NOMO-1 treated with DMSO at 0.1 percent for 48 hours (cell line): ENCODE results near the gene NPTX2.
A peak's percentile ranks its signal among the peaks of the same experiment; 100 is the strongest.
"Not testable (repeated sequence)": the region's sequence is repeated elsewhere in the genome, so short reads cannot be mapped to it uniquely, and the experiment has no call there.

ENCODE experiments used
- DNase-seq: peaks from one replicate; lab custom pipeline; 2025; ENCODE audit not compliant: unreplicated experiment; lab: John Stamatoyannopoulos, UW

Gene NPTX2

DNA sequence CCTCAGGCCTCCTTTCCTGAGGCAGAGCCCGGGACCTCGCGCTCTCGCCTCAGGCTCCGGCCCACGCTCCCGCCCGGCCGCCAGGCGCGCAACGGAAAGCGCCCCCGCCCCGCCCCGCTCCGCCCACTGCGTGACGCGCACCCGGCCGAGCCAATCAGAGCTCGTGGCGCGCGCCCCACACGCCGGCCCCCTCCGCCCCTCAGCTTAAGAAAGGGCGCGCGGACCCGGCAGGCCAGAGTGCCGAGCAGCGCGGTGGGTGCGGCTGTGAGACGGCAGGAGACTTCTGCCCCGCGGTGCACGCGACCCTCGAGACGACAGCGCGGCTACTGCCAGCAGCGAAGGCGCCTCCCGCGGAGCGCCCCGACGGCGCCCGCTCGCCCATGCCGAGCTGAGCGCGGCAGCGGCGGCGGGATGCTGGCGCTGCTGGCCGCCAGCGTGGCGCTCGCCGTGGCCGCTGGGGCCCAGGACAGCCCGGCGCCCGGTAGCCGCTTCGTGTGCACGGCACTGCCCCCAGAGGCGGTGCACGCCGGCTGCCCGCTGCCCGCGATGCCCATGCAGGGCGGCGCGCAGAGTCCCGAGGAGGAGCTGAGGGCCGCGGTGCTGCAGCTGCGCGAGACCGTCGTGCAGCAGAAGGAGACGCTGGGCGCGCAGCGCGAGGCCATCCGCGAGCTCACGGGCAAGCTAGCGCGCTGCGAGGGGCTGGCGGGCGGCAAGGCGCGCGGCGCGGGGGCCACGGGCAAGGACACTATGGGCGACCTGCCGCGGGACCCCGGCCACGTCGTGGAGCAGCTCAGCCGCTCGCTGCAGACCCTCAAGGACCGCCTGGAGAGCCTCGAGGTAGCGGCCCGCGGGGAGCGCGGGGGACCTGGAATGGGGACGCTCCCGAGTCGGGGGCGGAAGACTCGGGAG is at the start of gene NPTX2:
Gene NPTX2 (plus strand): TSS at position 235 of the 909 bp plus-strand sequence. CDS start 177 bp downstream, at position 412.
- no peak for DNase-seq

DNA sequence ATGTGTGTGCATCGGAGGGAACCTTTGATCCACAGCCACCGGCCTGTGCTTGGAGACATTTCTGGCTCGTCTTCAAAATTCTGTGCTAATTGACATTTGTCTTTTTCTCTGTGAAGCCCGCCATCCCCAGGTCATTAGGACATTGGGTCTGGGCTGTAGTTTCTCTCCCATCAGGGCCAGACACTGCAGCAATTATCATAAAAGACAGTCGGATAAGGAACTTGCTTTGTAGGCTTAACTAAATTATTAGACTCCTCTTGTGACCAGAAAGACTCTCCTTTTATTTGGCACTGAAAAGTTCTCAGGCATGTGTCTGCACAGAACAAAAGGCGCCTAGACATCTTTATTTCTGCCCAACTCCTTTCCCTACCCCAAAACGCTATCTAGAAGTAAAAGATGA is 49.1 kb upstream of the NPTX2 start:
- no peak for DNase-seq

GRCh38 chr7:98568891-98569290 is 48.2 kb upstream of the NPTX2 start:
- no peak for DNase-seq

DNA sequence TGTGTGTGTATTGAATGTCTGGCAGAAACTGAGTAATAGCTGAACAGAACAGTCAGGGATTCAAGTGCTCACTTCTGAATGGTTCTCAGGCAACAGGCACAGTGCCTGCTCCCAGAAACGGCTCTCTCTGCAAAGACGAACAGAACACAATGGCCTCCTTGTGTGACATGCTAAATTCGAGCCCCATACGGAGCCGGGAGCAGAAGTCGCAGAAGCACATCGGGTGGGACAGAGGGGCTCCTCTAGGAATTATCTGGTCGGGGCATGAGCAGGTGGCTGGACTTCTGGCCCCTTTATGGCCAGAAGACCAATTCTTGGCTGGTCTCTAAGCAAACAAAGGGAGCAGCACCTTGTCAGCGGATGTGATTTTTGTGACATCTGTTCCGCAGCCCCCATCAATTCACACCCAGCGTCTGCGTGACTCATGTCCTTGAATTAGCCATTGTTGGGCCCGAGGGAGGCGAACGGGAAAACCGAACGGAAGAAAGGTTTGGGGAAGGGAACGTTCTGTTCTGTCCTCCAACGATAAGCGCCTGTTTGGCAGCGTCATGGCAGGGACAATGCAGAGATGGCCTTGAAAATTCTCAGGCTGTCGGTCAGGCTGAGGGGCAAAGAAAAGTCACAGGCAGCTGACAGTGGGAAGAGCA is 47.3 kb upstream of the NPTX2 start:
- no peak for DNase-seq

DNA sequence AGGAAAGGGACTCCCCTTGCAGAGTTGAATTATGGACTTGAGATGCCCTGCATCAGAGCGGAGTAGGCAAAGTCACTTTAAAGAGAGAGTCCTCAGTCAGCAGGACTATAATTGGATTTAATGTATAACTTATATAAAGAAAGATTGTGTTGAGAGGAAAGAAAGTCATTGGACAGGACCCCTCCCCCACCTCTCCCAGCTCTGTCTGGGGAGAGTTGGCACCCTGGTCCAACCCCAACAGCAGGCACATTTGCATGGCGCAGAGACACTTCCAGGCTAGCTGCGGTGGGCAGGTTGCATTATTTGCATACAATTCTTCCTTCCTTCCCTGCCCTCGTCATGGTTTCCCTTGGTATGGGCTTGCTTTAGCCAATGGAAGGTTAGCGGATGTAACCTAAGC is 46.1 kb upstream of the NPTX2 start:
- no peak for DNase-seq

GRCh38 chr7:98571986-98572385 is 45.1 kb upstream of the NPTX2 start:
- no peak for DNase-seq

GRCh38 chr7:98572716-98573115 is 44.4 kb upstream of the NPTX2 start:
- not testable (repeated sequence) for DNase-seq

GRCh38 chr7:98573816-98574215 is 43.3 kb upstream of the NPTX2 start:
- no peak for DNase-seq

GRCh38 chr7:98575878-98576277 is 41.2 kb upstream of the NPTX2 start:
- no peak for DNase-seq

DNA sequence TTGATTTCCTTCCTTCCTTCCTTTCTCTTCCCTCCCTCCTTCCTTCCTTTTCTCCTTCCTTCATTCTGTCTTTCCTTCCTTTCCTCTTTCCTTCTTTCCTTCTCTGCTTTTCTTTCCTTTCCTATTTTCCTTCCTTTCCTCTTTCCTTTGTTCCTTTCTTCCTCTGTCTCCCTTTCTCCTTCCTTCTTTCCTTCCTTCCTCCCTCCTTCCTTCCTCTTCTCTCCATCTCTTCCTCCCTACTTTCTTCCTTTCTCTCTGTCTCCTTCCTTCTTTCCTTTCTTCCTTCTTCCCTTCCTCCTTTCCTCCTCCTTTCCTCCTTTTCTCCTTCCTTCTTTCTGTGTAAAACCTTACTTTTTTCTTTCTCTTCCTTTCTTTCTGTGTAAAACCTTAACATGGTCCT is 32.3 kb upstream of the NPTX2 start:
- no peak for DNase-seq

DNA sequence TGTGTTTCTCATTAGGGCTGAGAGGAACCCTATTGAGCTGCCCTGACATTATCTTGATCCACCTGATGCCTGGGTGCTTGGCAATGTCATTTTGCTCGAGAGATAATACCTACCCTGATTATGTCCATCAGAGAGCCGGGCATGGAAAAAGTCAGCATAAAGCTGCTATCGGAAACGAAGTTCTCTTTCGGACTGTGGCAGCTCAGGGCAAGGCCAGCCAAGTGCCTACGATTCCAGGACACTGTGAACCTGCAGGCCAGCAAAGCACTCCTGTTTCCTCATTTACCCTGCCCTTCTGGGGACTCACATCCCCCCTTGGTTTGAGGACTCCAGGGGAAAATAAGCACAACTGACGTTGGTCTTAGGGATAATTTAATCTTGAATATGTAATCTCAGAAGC is 25.2 kb upstream of the NPTX2 start:
- no peak for DNase-seq

GRCh38 chr7:98594348-98594747 is 22.7 kb upstream of the NPTX2 start:
- no peak for DNase-seq

- no peak for DNase-seq
Measured at GRCh38 chr7:98594787-98595186, 22.3 kb upstream of the NPTX2 start.

DNA sequence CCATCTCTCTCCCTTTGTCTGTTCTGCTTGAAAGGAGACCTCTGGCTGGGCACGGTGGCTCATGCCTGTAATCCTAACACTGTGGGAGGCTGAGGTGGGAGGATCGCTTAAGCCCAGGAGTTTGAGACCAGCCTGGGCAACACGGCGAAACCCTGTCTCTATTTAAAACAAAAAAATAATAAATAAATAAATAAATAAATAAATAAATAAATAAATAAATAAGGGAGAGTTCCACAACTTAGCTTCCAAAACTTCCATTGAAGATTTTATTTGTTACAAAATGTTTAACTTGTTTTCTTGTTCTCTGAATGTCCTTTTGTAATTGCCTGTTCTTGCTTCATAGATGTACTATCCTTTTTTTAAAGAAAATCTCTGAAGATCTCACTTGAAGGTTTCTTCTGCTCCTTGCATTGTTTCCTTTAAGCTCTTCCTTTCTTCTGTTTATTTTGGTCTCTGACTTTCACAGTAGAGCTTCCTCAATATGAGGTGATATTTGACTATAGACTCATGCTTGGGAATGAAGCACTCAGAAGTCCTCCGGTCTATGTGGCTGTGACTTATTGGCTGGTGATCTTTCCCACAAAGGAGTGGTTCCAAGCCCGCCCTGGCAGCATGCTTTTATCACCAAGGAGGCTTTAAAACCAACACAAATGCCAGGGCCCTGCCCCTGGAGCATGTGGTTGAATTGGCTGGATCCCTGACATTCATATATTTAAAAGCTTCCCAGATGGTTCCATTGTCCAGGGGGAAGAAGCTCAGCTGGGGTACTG is 18.1 kb upstream of the NPTX2 start:
- DNase-seq: no peak

DNA sequence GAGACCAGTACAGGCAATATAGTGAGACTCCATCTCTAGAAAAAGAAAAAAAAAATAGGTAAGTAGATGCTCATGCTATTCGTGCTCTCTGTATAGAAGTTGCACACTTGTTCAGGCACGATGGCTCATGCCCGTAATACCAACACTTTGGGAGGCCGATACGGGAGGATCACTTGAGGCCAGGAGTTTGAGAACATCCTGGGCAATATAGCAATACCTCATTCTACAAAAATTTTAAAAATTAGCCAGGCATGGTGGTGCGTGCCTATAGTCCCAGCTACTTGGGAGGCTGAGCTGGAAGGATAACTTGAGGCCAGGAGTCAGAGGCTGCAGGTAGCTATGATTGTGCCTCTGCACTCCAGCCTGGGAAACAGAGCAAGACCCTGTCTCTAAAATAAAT is 17.2 kb upstream of the NPTX2 start:
- DNase-seq: no peak

GRCh38 chr7:98602755-98603398 is 14.2 kb upstream of the NPTX2 start:
- DNase-seq: no peak

- no peak for DNase-seq
Measured at GRCh38 chr7:98603399-98603788, 13.7 kb upstream of the NPTX2 start.

DNA sequence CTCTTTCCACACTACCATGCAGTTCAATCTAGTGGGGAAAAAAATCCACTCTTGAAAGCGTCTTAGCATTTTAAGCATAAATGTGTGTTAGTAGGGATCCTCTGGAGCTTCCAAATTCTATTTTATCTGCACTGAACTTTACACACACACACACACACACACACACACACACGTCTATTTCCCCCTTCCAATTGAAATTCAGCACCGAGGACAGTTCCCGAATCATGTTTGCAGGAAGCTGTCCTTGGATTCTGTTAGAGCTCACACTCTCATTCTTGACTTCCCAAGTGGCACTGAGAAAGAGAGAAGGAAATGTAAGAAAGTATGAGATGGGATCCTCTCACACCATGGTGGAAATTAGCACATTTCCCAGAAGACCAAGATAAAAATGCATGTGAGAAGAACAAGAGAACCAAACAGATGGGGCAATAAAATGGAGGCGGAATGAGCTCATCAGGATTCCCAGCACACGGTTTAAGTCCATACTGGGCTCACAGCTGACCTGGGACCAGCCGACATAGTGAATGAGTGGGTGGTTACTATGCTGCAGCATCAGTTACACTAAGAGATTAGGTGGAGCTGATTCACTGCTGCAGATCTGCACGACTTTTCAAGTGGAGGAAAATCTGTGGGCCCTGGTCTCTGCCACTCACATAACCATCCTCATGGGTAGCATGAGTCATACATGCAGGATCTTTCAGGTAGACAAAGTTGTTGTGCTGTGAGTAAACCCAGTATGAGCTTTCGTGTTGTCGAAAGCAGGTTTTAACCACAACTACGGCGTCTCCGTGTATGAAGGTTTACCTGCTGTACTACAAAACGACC is 3.3 kb upstream of the NPTX2 start:
- peak; percentile 48 for DNase-seq

- DNase-seq: no peak
Measured at GRCh38 chr7:98616381-98617050, 569 bp upstream of the NPTX2 start.

DNA sequence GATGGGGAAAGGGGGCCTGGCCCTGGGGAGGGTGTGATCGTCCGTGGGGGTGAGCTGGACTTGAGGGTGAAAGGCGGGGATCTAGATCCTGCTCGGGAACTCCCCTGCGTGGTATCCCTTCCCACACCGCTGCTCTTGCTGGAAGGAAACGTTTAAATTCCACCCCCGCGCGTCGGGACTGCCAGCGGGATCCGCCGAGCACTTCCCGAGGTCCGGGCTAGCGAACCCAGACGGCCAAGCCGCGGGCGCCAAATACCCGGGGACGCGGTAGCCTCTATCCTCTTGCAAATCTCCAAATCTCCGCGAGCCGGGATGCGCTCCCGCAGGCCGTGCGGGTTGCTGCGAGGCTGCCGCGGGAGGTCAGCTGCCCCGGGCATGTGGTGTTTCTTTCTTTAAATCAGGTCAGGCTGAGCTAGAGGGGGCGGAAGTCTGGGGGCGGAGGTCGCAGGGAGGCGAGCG is 904 bp downstream of the NPTX2 start:
- no peak for DNase-seq
